ENCODE data around the gene PRRT1. TPM values are rescaled to one million over a fixed set of nuclear protein-coding genes. Genes with fewer than 3 reads are reported as not detected.

The PRRT1 gene
- total RNA-seq, 2 experiments from 2014 or later, result 0.47 to 2.4 TPM

DNA sequence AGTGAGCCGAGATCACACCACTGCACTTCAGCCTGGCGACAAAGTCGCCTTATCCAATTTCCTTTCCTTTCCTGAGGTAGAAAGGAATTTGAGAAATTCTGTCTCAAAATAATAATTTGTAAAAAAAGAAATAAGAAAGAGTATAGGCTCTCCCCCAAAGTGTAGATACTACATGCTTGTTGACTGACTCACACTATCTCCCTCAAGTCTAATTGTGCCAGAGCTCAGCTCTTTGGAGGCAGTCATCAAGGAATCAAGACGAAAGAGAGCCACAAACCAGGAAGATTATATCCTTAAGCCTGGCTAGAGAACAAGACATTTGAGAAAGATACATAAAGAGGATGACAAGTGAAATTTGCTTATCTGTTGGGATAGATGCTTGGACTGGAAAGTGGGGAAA is 18.0 kb downstream of the PRRT1 start:
- H3K4me3 ChIP-seq (ENCODE audit: low read depth, low read length, poor library complexity, severe bottlenecking), result no peak overlapping the region
- no TSS peak for BruUV-seq (replicated peaks)
- H4K20me1 ChIP-seq (ENCODE audit: insufficient read depth, low read length), result no peaks in the 10 kb centered on the region
- H3K79me2 ChIP-seq (ENCODE audit: insufficient read depth, low read depth, low read length), result peaks cover 11% of the 10 kb centered on the region; the same call in 1 of the 2 replicates
- no peak overlapping the region for H3K27ac ChIP-seq (ENCODE audit: low read depth, low read length, poor library complexity, severe bottlenecking)
- no peaks in the 10 kb centered on the region for H3K9me2 ChIP-seq (ENCODE audit: insufficient read depth, low read length)
- ChIA-PET CTCF (ENCODE audit: unreplicated experiment) (no interaction called here), POLR2A (no interaction called here)
- H3K4me1 ChIP-seq (ENCODE audit: insufficient read depth, low read length, poor library complexity, severe bottlenecking), result peaks cover 14% of the 10 kb centered on the region
- no peak for DNase-seq (ENCODE audit: low spot score)
- intact Hi-C loops (cut with micrococcal nuclease; ENCODE audit: unreplicated experiment), result no loop called here
- no peak overlapping the region for H3K4me2 ChIP-seq (ENCODE audit: low read length)
- no peak for TF ChIP-seq EZH2phosphoT487 (IDR thresholded peaks at IDR 0.05; ENCODE audit: borderline replicate concordance, low read depth, low read length)
- no peak for TF ChIP-seq CTCF (conservative IDR thresholded peaks at IDR 0.05; ENCODE audit: low read length)
- no peaks in the 10 kb centered on the region for H3K9me3 ChIP-seq (ENCODE audit: low read length)
- no peak overlapping the region for H2AFZ ChIP-seq (ENCODE audit: low read length)
- no peaks in the 10 kb centered on the region for H3K36me3 ChIP-seq (ENCODE audit: insufficient read depth, low read length)

DNA sequence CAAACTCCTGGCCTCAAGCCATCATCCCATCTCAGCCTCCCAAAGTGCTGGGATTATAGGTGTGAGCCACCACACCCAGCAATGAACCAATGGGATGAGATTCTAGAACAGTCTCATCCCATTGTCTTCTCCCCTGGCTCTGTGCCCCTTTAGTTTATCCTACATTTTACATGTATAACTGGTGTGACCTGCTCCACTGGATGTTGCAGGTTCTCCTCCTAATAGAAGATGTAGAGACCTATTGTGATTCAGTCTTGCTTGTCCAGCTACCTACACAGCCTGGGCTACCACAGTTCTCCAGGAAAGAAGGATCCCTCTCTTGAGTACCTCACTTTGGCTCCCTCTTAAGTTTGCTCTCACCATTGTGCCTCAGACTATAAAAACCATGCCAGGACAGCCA is 19.6 kb downstream of the PRRT1 start:
- no peak for DNase-seq (ENCODE audit: low spot score)
- no peaks in the 10 kb centered on the region for H3K36me3 ChIP-seq (ENCODE audit: insufficient read depth, low read length)
- no peak overlapping the region for H2AFZ ChIP-seq (ENCODE audit: low read length)
- TF ChIP-seq EZH2phosphoT487 (IDR thresholded peaks at IDR 0.05; ENCODE audit: borderline replicate concordance, low read depth, low read length) (no peak), CTCF (conservative IDR thresholded peaks at IDR 0.05; ENCODE audit: low read length) (no peak)
- H3K4me3 ChIP-seq (ENCODE audit: low read depth, low read length, poor library complexity, severe bottlenecking), result no peak overlapping the region
- ChIA-PET CTCF (ENCODE audit: unreplicated experiment) (no interaction called here), POLR2A (no interaction called here)
- H3K79me2 ChIP-seq (ENCODE audit: insufficient read depth, low read depth, low read length), result peaks cover 22% of the 10 kb centered on the region; the same call in 1 of the 2 replicates
- no peaks in the 10 kb centered on the region for H3K9me2 ChIP-seq (ENCODE audit: insufficient read depth, low read length)
- no TSS peak for BruUV-seq (replicated peaks)
- H3K27ac ChIP-seq (ENCODE audit: low read depth, low read length, poor library complexity, severe bottlenecking), result no peak overlapping the region
- intact Hi-C loops (cut with micrococcal nuclease; ENCODE audit: unreplicated experiment), result no loop called here
- no peaks in the 10 kb centered on the region for H3K9me3 ChIP-seq (ENCODE audit: low read length)
- no peak overlapping the region for H3K4me2 ChIP-seq (ENCODE audit: low read length)
- peaks cover 23% of the 10 kb centered on the region for H3K4me1 ChIP-seq (ENCODE audit: insufficient read depth, low read length, poor library complexity, severe bottlenecking)
- H4K20me1 ChIP-seq (ENCODE audit: insufficient read depth, low read length), result no peaks in the 10 kb centered on the region

GRCh38 chr6:32131439-32131948 is 20.2 kb downstream of the PRRT1 start:
- Histone ChIP-seq H3K36me3 (ENCODE audit: insufficient read depth, low read length) (peaks cover 4% of the 10 kb centered on the region; the same call in 1 of the 2 replicates), H3K9me3 (ENCODE audit: low read length) (no peaks in the 10 kb centered on the region), H3K9me2 (ENCODE audit: insufficient read depth, low read length) (no peaks in the 10 kb centered on the region), H3K79me2 (ENCODE audit: insufficient read depth, low read depth, low read length) (peaks cover 28% of the 10 kb centered on the region; the same call in 1 of the 2 replicates), H3K4me2 (ENCODE audit: low read length) (no peak overlapping the region), H3K27ac (ENCODE audit: low read depth, low read length, poor library complexity, severe bottlenecking) (no peak overlapping the region), H3K4me1 (ENCODE audit: insufficient read depth, low read length, poor library complexity, severe bottlenecking) (peaks cover 29% of the 10 kb centered on the region), H3K4me3 (ENCODE audit: low read depth, low read length, poor library complexity, severe bottlenecking) (no peak overlapping the region), H4K20me1 (ENCODE audit: insufficient read depth, low read length) (no peaks in the 10 kb centered on the region), H2AFZ (ENCODE audit: low read length) (no peak overlapping the region)
- TF ChIP-seq EZH2phosphoT487 (IDR thresholded peaks at IDR 0.05; ENCODE audit: borderline replicate concordance, low read depth, low read length) (no peak), CTCF (conservative IDR thresholded peaks at IDR 0.05; ENCODE audit: low read length) (no peak)
- ChIA-PET POLR2A (no interaction called here), CTCF (ENCODE audit: unreplicated experiment) (no interaction called here)
- BruUV-seq (replicated peaks), result no TSS peak
- intact Hi-C loops (cut with micrococcal nuclease; ENCODE audit: unreplicated experiment), result no loop called here
- DNase-seq (ENCODE audit: low spot score), result no peak

Measured in OCI-LY7 (cell line).